Astrocyte of the cerebellum (primary cell): ENCODE data around the gene KDM2A.

Experiments
- DNase-seq: peaks from one replicate; pipeline ENCODE4 v3.0.0-alpha.2; 2011; ENCODE audit warnings: low read depth
- H3K4me3 ChIP-seq: 2 replicates; pipeline ENCODE4 v1.5.1; 2011; ENCODE audit warnings: mild to moderate bottlenecking, low read depth, low read length, moderate library complexity
- CTCF ChIP-seq: IDR thresholded peaks from 2 replicates; pipeline ENCODE4 v1.5.1; 2012; ENCODE audit warnings: low read length, low read depth, moderate library complexity, mild to moderate bottlenecking; ENCODE audit errors: missing control alignments
- in situ Hi-C: cut with HindIII; loops from 2 replicates; pipeline ENCODE4 v1.10.0; 2017; ENCODE audit warnings: low sequenced_read_pairs

The KDM2A gene

GRCh38 chr11:67248653-67249052 is 129.6 kb downstream of the KDM2A start:
- no peak for DNase-seq
- in situ Hi-C loops, result no loop called here
- H3K4me3 ChIP-seq, result no peak overlapping the region
- no peak for TF ChIP-seq CTCF

- DNase-seq, result no peak
- in situ Hi-C loops, result loop anchor here (10.0 kb wide), 2 partner anchors 64 to 76 kb away; no protein-coding TSS in a partner anchor
- TF ChIP-seq CTCF, result no peak
- no peak overlapping the region for H3K4me3 ChIP-seq
Observed at GRCh38 chr11:67250059-67251043, 131.3 kb downstream of the KDM2A start.

GRCh38 chr11:67251841-67252240 is 132.8 kb downstream of the KDM2A start:
- no peak overlapping the region for H3K4me3 ChIP-seq
- TF ChIP-seq CTCF, result no peak
- no peak for DNase-seq
- in situ Hi-C loops, result loop anchor here (10.0 kb wide), 2 partner anchors 63 to 77 kb away; no protein-coding TSS in a partner anchor

GRCh38 chr11:67252831-67253239 is 133.8 kb downstream of the KDM2A start:
- no peak for DNase-seq
- in situ Hi-C loops, result loop anchor here (10.0 kb wide), 2 partner anchors 62 to 78 kb away; no protein-coding TSS in a partner anchor
- peak; percentile 48 for TF ChIP-seq CTCF
- H3K4me3 ChIP-seq, result no peak overlapping the region

GRCh38 chr11:67253872-67254624 is 135.0 kb downstream of the KDM2A start:
- in situ Hi-C loops, result loop anchor here (10.0 kb wide), 2 partner anchors 61 to 79 kb away; no protein-coding TSS in a partner anchor
- H3K4me3 ChIP-seq, result no peak overlapping the region
- TF ChIP-seq CTCF, result no peak
- DNase-seq, result no peak

GRCh38 chr11:67254798-67255197 is 135.7 kb downstream of the KDM2A start:
- DNase-seq, result no peak
- TF ChIP-seq CTCF, result no peak
- in situ Hi-C loops, result loop anchor here (10.0 kb wide), 2 partner anchors 60 to 80 kb away; no protein-coding TSS in a partner anchor
- no peak overlapping the region for H3K4me3 ChIP-seq
